Measurements from ENCODE around the gene RSRC1.
A peak's percentile ranks its signal among the peaks of the same experiment; 100 is the strongest.

RSRC1 gene

DNA sequence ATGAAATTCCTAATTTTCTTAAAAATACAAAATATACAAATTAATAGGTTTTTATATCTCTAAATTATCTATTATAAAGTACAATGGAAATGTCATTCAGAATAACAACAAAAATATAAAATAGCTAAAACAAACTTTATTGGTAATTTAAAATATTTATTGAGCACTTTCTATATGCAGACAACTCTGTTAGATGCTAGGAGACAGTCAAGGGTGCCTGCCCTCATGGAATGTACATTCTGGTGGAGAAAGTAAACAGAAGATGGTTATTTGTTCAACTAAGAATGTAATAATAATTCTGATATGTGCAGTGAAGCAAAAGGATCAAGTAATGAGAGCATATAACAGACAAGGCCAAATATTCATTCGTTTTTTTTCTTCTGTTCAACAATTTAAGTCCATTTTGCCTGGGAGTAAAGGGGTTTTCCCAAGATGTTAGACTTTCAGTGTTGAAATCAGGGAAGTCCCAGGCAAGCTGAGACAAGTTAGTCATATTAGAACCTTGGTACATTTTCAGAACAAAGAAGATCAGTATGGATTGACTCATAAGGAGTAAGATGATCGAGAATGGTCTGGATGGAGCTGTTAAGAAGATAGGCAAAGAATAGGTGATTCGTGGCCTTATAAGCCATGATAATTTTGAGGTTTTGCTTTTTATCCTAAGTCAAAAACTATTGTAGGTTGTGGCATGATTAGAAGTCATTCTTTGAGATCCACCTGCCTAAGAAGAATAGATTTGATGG lies 310.9 kb downstream of the RSRC1 start:
- peak; percentile 77 for DNase-seq (ENCODE audit: low read depth, low spot score)
- TF ChIP-seq, protein P1, sequence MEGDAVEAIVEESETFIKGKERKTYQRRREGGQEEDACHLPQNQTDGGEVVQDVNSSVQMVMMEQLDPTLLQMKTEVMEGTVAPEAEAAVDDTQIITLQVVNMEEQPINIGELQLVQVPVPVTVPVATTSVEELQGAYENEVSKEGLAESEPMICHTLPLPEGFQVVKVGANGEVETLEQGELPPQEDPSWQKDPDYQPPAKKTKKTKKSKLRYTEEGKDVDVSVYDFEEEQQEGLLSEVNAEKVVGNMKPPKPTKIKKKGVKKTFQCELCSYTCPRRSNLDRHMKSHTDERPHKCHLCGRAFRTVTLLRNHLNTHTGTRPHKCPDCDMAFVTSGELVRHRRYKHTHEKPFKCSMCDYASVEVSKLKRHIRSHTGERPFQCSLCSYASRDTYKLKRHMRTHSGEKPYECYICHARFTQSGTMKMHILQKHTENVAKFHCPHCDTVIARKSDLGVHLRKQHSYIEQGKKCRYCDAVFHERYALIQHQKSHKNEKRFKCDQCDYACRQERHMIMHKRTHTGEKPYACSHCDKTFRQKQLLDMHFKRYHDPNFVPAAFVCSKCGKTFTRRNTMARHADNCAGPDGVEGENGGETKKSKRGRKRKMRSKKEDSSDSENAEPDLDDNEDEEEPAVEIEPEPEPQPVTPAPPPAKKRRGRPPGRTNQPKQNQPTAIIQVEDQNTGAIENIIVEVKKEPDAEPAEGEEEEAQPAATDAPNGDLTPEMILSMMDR (IDR thresholded peaks at IDR 0.05; ENCODE audit: insufficient read depth, low read length, missing control alignments), result no peak
- POLR2A ChIA-PET, result no interaction called here
- no peak overlapping the region for H3K4me3 ChIP-seq (ENCODE audit: low read depth, low read length)
- CTCF ChIA-PET, result interaction anchor here (1.0 to 1.5 kb wide), 2 partner anchors 12 to 888 kb away, joined by 3 to 4 read pairs; no protein-coding TSS in a partner anchor

DNA sequence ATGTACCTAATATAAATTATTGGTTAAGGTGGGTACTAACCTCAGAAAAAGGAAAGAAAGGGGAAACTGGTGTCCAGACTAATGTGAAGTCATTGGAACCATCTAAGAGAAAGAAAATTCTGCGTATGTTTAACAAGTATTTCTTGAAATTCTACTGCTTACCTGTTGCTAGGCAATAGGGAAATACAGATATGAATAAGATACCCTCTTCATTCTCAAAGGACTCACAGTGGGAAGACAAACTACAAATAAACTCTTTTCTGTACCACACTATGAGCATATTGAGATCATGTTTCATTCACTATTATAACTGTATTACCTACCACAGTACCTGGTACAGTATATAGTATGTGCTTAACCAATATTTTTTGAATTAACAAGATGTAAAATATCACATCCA lies 320.6 kb downstream of the RSRC1 start:
- H3K4me3 ChIP-seq (ENCODE audit: low read depth, low read length), result no peak overlapping the region
- TF ChIP-seq, protein P1 (IDR thresholded peaks at IDR 0.05; ENCODE audit: insufficient read depth, low read length, missing control alignments), result no peak
- CTCF ChIA-PET, result interaction anchor here (1.3 kb wide), 1 partner anchor 339 kb away, joined by 3 read pairs; no protein-coding TSS in a partner anchor
- DNase-seq (ENCODE audit: low read depth, low spot score), result no peak
- POLR2A ChIA-PET, result no interaction called here

DNA sequence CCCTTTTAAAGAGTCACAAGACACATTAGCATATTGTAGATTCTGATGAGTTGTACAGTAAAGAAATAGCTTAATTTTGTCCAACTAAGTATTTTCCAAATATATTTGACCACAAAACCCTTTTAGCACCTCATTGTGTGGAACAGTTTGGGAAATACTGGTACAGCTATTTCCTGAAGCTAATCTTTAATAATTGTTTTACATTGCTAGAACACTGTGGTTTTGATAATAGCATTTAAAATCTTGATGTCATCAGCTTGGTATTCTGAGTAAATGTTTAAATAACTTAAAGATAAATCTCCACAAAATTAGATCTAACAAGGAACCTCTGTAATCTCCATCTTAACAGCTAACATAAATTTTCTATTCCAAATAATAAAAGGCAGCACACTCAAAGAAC lies 321.1 kb downstream of the RSRC1 start:
- no peak overlapping the region for H3K4me3 ChIP-seq (ENCODE audit: low read depth, low read length)
- peak; percentile 31 for DNase-seq (ENCODE audit: low read depth, low spot score)
- CTCF ChIA-PET, result interaction anchor here (1.3 kb wide), 1 partner anchor 340 kb away, joined by 3 read pairs; no protein-coding TSS in a partner anchor
- TF ChIP-seq, protein P1 (IDR thresholded peaks at IDR 0.05; ENCODE audit: insufficient read depth, low read length, missing control alignments), result no peak
- POLR2A ChIA-PET, result no interaction called here

DNA sequence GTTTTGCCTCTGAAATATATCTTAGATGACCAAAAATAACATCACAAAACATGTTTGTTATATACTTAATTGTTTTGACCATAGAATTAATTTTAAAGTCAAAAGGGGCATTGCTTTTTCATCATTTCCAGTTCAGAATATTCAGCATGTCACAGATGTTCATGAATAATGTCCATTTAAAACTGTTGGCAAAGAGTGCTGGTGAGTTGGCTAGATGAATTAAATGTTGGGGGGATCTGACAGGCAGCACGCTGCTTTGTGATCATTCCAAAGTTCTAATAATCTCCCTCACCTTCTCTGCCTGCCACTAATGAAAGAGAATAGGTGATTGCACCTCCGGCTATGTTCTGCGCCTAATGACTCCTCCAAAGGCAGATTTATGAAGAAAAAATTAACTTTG lies 321.9 kb downstream of the RSRC1 start:
- TF ChIP-seq, protein P1 (IDR thresholded peaks at IDR 0.05; ENCODE audit: insufficient read depth, low read length, missing control alignments), result no peak
- H3K4me3 ChIP-seq (ENCODE audit: low read depth, low read length), result no peak overlapping the region
- ChIA-PET POLR2A (no interaction called here), CTCF (interaction anchor here (3.2 kb wide), 2 partner anchors 826 to 899 kb away, joined by 28 to 40 read pairs; no protein-coding TSS in a partner anchor)
- DNase-seq (ENCODE audit: low read depth, low spot score), result no peak

DNA sequence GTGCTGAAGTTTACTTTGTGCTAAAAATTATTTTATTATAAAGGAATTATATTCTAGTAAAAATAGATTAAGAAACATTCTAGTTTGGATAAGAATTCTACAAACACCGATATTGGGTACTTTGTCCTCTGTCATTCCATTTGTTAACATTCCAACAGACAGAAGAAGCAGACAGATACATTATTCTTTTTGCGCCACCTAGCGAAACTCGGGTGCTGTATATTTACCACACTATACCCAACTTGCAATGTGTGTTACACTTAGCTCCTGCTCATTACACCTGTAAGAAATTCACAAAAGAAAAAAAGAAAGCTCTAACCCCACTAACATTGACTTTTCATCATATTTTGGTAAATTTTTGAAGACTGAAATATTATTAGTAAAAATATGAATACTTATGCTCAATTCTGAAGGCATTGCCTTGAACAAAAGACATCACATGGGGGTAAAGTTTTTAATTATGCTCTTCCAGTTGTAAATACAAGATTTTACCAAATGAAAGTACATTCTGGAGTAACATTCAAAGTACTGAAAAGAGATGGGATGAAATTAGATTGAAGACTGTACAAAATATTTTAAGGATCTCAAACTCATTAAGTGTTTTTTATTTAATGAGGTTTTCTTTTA lies 324.6 kb downstream of the RSRC1 start:
- ChIA-PET POLR2A (interaction anchor here (0.7 to 0.8 kb wide), 2 partner anchors 218 to 329 kb away, joined by 3 to 5 read pairs; no protein-coding TSS in a partner anchor), CTCF (interaction anchor here (0.5 to 3.2 kb wide), 51 partner anchors 9 to 904 kb away, joined by 3 to 40 read pairs (median 4); partner anchors contain the start of genes RSRC1 and SHOX2)
- H3K4me3 ChIP-seq (ENCODE audit: low read depth, low read length), result no peak overlapping the region
- DNase-seq (ENCODE audit: low read depth, low spot score), result peak; percentile 14
- TF ChIP-seq, protein P1 (IDR thresholded peaks at IDR 0.05; ENCODE audit: insufficient read depth, low read length, missing control alignments), result peak; percentile 54

DNA sequence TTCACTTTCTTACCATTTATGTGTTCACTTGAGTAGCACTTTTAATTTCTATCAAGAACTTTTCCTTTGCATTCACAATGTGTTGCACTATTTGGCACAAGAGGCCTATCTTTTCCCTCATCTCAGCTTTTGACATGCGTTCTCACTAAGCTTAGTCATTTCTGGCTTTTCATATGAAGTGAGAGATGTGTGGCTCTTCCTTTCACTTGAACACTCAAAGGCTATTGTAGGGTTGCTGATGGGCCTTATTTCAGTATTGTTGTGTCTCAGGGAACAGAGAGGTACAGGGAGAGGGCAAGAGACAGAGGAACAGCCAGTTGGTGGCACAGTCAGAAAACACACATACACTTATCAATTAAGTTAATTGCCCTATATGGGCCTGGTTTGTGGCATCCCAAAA lies 333.7 kb downstream of the RSRC1 start:
- no peak for DNase-seq (ENCODE audit: low read depth, low spot score)
- ChIA-PET POLR2A (no interaction called here), CTCF (interaction anchor here (1.0 to 2.5 kb wide), 3 partner anchors 9 to 837 kb away, joined by 5 to 19 read pairs (median 5); no protein-coding TSS in a partner anchor)
- TF ChIP-seq, protein P1 (IDR thresholded peaks at IDR 0.05; ENCODE audit: insufficient read depth, low read length, missing control alignments), result no peak
- H3K4me3 ChIP-seq (ENCODE audit: low read depth, low read length), result no peak overlapping the region

Data from AG04449 (cell line).